K562 (cell line): Measurements from ENCODE around the gene ATAD3B. TPM values are rescaled to one million over a fixed set of nuclear protein-coding genes. Genes with fewer than 3 reads are reported as not detected.
A peak's percentile ranks its signal among the peaks of the same experiment; 100 is the strongest.
"Not testable (repeated sequence)": the region's sequence is repeated elsewhere in the genome, so short reads cannot be mapped to it uniquely, and the experiment has no call there.

Experiments
- ATAC-seq: fragments of 200-7000 bp; cut with Tn5 transposase; 3 replicates; pipeline ENCODE4 v1.9.1; 2020; ENCODE audit warnings: moderate library complexity
- BruUV-seq: library from RNA; stranded (reverse); fragments of 400-500 nt; replicated peaks from 2 replicates; lab custom pipeline; 2021; lab: Mats Ljungman, UMichigan
- CTCF ChIA-PET: fragments of 300-600 bp; formaldehyde crosslinking; extraction: SDS; loops from one replicate; lab custom pipeline; 2021; ENCODE audit warnings: low intra/inter-chr PET ratio; lab: Yijun Ruan, JAX
- POLR2A ChIA-PET: fragments of 300-600, 350-650 bp; sonication (Branson Sonifier 250); formaldehyde crosslinking; extraction: SDS; loops from one replicate; lab custom pipeline; 2021; ENCODE audit warnings: antibody characterized with exemption, inconsistent platforms; lab: Yijun Ruan, JAX
- DNase-seq, 4 experiments: peaks; one replicate each; pipeline versions ENCODE4 v3.0.0 to v3.0.0-alpha.2; 2011 to 2018; ENCODE audit warnings: low spot score in 3 of 4, mixed read lengths in 3 of 4; ENCODE audit errors: extremely low read depth in 1 of 4
- FAIRE-seq: peaks from 2 replicates; lab custom pipeline; 2011; peaks lifted over from hg19 to GRCh38; lab: Jason Lieb, UNC
- H2AFZ ChIP-seq: 2 replicates; pipeline ENCODE4 v1.6.0; 2011; ENCODE audit warnings: low read depth, low read length, control low read depth, inconsistent platforms
- H3K27ac ChIP-seq: fragments of 200-600 bp; 3 replicates; pipeline ENCODE4 v1.8.0; 2011; ENCODE audit warnings: low read depth, mild to moderate bottlenecking, control low read depth, inconsistent platforms, low read length, moderate library complexity, mixed read lengths; ENCODE audit errors: extremely low read depth
- H3K27me3 ChIP-seq, 2 experiments: fragments of 300-600 bp in 1 of 2; 2 replicates in 1 of 2; 3 replicates in 1 of 2; pipeline versions ENCODE4 v1.6.0 to v1.8.0; 2011; ENCODE audit warnings: inconsistent platforms in 2 of 2, low read length in 2 of 2, mild to moderate bottlenecking in 1 of 2, mixed read lengths in 1 of 2, moderate library complexity in 1 of 2; ENCODE audit not compliant: control insufficient read depth in 2 of 2, insufficient read depth in 2 of 2
- H3K36me3 ChIP-seq: fragments of 300-600 bp; 3 replicates; pipeline ENCODE4 v1.8.0; 2011; ENCODE audit warnings: mild to moderate bottlenecking, low read length, inconsistent platforms; ENCODE audit not compliant: control insufficient read depth, insufficient read depth
- H3K4me1 ChIP-seq, 2 experiments: fragments of 200-600 bp in 1 of 2; replicated peaks in 1 of 2; 2 replicates in 1 of 2; 3 replicates in 1 of 2; pipeline versions ENCODE4 v1.5.1 to v1.8.0; 2011; ENCODE audit warnings: inconsistent platforms in 2 of 2, low read length in 2 of 2, mild to moderate bottlenecking in 1 of 2, mixed read lengths in 1 of 2, moderate library complexity in 1 of 2; ENCODE audit not compliant: control insufficient read depth in 2 of 2, insufficient read depth in 2 of 2
- H3K4me2 ChIP-seq: 2 replicates; pipeline ENCODE4 v1.6.1; 2011; ENCODE audit warnings: low read length, control low read depth, inconsistent platforms, mixed read lengths; ENCODE audit not compliant: insufficient read depth
- H3K4me3 ChIP-seq: fragments of 200-600 bp; sonication (generic), shearing (Covaris generic); 2 replicates; pipeline ENCODE4 v1.5.1; 2016; ENCODE audit warnings: control low read depth, inconsistent platforms
- H3K79me2 ChIP-seq: fragments of 200-600 bp; 3 replicates; pipeline ENCODE4 v1.8.0; 2011; ENCODE audit warnings: low read length, inconsistent platforms; ENCODE audit not compliant: control insufficient read depth, insufficient read depth
- H3K9ac ChIP-seq, 2 experiments: 2 replicates each; pipeline versions ENCODE4 v1.6.0 to v1.6.1; 2011; ENCODE audit warnings: low read depth in 2 of 2, low read length in 2 of 2, control low read depth in 1 of 2, inconsistent platforms in 1 of 2, mild to moderate bottlenecking in 1 of 2, mixed read lengths in 1 of 2; ENCODE audit not compliant: insufficient read depth in 1 of 2
- H3K9me1 ChIP-seq: one replicate; pipeline ENCODE4 v1.6.0; 2011; ENCODE audit warnings: inconsistent platforms, mild to moderate bottlenecking, low read length, moderate library complexity; ENCODE audit not compliant: control insufficient read depth, insufficient read depth
- H3K9me3 ChIP-seq: replicated peaks from 2 replicates; pipeline ENCODE4 v1.5.1; 2011; ENCODE audit warnings: low read depth, low read length, inconsistent platforms; ENCODE audit not compliant: control insufficient read depth, insufficient read depth
- H4K20me1 ChIP-seq: replicated peaks from 2 replicates; pipeline ENCODE4 v1.6.1; 2011; ENCODE audit warnings: low read length, inconsistent platforms, mixed read lengths; ENCODE audit not compliant: control insufficient read depth, insufficient read depth
- POLR2G ChIP-seq: fragments of 200-400 bp; formaldehyde crosslinking; IDR thresholded peaks from 2 replicates; pipeline ENCODE4 v1.6.1; 2017; ENCODE audit warnings: low read depth, mild to moderate bottlenecking, antibody characterized with exemption, low read length, moderate library complexity
- ZBTB33 ChIP-seq: sonication (generic); formaldehyde crosslinking; IDR thresholded peaks from 2 replicates; pipeline ENCODE4 v1.8.1; 2023; ENCODE audit warnings: mild to moderate bottlenecking, missing genetic modification reagents
- ZBTB9 ChIP-seq: fragments of 450-650 bp; formaldehyde crosslinking; IDR thresholded peaks from 2 replicates; pipeline ENCODE4 v1.4.0; 2020; ENCODE audit warnings: mild to moderate bottlenecking, moderate library complexity
- WGBS: fragments of 100-300 bp; shearing (Covaris generic); methylation state at CpG from one replicate; pipeline ENCODE4 v1.1.6; 2016; ENCODE audit warnings: low coverage, mixed read lengths; ENCODE audit not compliant: insufficient coverage; ENCODE audit errors: missing lambda C conversion rate; 5-methylcytosine and 5-hydroxymethylcytosine counted together
- in situ Hi-C: fragments of 300-500 bp; cut with MboI; formaldehyde crosslinking; loops from 4 replicates; pipeline ENCODE4 v1.15.0; 2018; ENCODE audit warnings: inconsistent platforms, mixed read lengths
- intact Hi-C: fragments of 100-400 bp; cut with micrococcal nuclease; formaldehyde crosslinking; loops from 2 replicates; pipeline ENCODE4 v1.14.2; 2022
- polyA plus RNA-seq, 8 experiments: library from polyadenylated mRNA; depleted of rRNA in 4 of 8; stranded (reverse) in 5 of 8; unstranded in 3 of 8; fragments of >200 nt; fragmentation: Nextera tagmentation in 2 of 8; fragmentation: Illumina TruSeq in 1 of 8; extraction: Ambion mirVana in 2 of 8; extraction: Trizol in 1 of 8; gene quantifications; 2 replicates each; pipeline versions ENCODE4 v1.2.1 to v1.2.3, GENCODE V29; 2011 to 2014; ENCODE audit warnings: inconsistent platforms in 1 of 8, missing spikeins in 1 of 8
- total RNA-seq, 7 experiments: library from RNA; depleted of rRNA in 6 of 7; stranded (reverse); fragments of >200 nt in 6 of 7; fragmentation: Illumina TruSeq in 2 of 7; extraction: Trizol in 2 of 7; gene quantifications; 2 replicates each; pipeline versions ENCODE4 v1.2.1 to v1.2.3, GENCODE V29; 2011 to 2021; ENCODE audit warnings: low replicate concordance in 1 of 7

ATAD3B gene
- total and polyA plus RNA-seq, 9 of the 15 experiments (the other 6 are each of a cell fraction or from before 2014, with no cell fraction given) = 0.07 to 113 (median 27.7) TPM

- WGBS = 93% methylated on average over 11 of the region's 19 CpGs
- H3K27me3 ChIP-seq, ATAC-seq, H3K9me1 ChIP-seq, H3K9me3 ChIP-seq, CTCF ChIA-PET, BruUV-seq, POLR2A ChIA-PET, H3K4me2 ChIP-seq, H2AFZ ChIP-seq, H3K4me3 ChIP-seq, H3K27ac ChIP-seq, H3K9ac ChIP-seq, H4K20me1 ChIP-seq, in situ Hi-C loops, FAIRE-seq: not testable (repeated sequence)
- intact Hi-C loops = loop anchor here (10.0 kb wide), 1 partner anchor 124 kb away; the partner anchor contains the start of gene CCNL2
- Histone ChIP-seq H3K4me1 (peaks cover 0 to 13% of the 10 kb centered on the region in 2 experiments; a peak in 2 of 5 replicates), H3K79me2 (peaks cover 20% of the 10 kb centered on the region), H3K36me3 (peaks cover 80% of the 10 kb centered on the region)
- DNase-seq = peak in 2 of 4 experiments; percentile 10 to 17
Measured at GRCh38 chr1:1518621-1519007, 47.0 kb downstream of the ATAD3B start.

GRCh38 chr1:1519805-1520505 lies 48.4 kb downstream of the ATAD3B start:
- in situ Hi-C loops, H3K9me3 ChIP-seq, H3K9ac ChIP-seq, H2AFZ ChIP-seq, H3K4me3 ChIP-seq, H3K9me1 ChIP-seq, CTCF ChIA-PET, H3K4me1 ChIP-seq, H4K20me1 ChIP-seq, ATAC-seq, BruUV-seq, H3K27ac ChIP-seq, H3K27me3 ChIP-seq, H3K4me2 ChIP-seq, H3K79me2 ChIP-seq, FAIRE-seq: not testable (repeated sequence)
- intact Hi-C loops = loop anchor here (10.0 kb wide), 1 partner anchor 125 kb away; the partner anchor contains the start of gene CCNL2
- POLR2A ChIA-PET = interaction anchor here (0.5 kb wide), 1 partner anchor 944 kb away, joined by 3 read pairs; no protein-coding TSS in a partner anchor
- DNase-seq = peak in 1 of 4 experiments; percentile 6
- 97% methylated on average over 33 of the region's 51 CpGs for WGBS
- TF ChIP-seq POLR2G (0 out of 2 replicates have a peak, but pooled peaks have one; percentile 18), ZBTB33 (0 out of 2 replicates have a peak, but pooled peaks have one; percentile 32), ZBTB9 (peak; percentile 76; the same call in 1 of the 2 replicates)
- H3K36me3 ChIP-seq = peaks cover 78% of the 10 kb centered on the region
